CD4-positive, alpha-beta T cell treated with Interleukin-21 for 1 hour (primary cell): ENCODE results near the gene SS18L1.

Experiments
- DNase-seq: peaks from one replicate; pipeline ENCODE4 v3.0.0-alpha.2; 2020

Gene SS18L1

DNA sequence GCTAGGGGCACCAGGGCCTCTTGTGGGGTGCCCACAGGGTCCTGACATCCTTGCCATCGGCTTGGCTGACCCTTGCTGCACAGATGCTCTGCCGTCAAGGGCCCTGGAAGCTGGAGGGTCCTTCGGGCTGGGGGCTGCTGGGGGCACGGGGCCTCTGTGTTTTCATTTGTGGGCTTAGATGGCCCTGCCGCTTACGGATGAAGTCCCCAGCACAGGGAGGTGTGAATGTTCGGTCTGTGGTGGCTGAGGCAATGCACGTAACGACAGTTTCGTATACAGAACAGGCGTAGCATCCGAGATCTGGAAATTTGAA lies 14.5 kb downstream of the SS18L1 start:
- no peak for DNase-seq

DNA sequence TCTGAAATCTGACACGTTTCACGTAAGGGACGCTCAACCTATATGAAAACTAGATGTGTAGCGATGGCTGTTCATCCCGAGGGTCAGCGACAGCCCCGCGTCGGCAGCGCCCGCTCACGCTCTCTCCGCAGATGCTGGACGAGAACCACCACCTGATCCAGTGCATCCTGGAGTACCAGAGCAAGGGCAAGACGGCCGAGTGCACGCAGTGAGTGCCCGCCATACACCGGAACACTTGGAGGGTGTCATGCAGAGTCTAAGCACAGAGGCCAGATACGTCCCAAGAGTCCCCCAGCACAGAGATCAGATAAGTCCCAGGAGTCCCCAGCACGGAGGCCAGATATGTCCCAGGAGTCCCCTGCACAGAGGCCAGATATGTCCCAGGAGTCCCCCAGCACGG lies 15.0 kb downstream of the SS18L1 start:
- no peak for DNase-seq

DNA sequence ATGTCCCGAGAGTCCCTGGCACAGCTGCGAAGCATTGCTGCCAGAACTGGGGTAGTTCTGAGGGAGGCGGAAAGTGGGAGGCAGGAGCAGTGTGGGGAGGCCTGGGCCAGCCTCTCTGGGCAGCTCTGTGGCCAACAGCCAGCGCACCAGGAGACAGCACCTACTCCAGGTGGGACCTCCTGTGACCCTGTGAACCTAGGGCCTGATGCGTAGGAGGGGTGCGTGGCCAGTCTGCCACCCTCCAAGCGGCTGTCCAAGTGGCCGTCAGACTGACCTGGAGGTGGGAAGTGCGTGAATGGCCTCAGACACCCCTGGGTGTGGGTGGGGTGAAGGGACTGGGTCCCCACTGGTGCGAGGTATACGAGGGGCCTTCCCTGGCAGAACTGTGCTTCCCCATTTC lies 15.5 kb downstream of the SS18L1 start:
- DNase-seq, result no peak

DNA sequence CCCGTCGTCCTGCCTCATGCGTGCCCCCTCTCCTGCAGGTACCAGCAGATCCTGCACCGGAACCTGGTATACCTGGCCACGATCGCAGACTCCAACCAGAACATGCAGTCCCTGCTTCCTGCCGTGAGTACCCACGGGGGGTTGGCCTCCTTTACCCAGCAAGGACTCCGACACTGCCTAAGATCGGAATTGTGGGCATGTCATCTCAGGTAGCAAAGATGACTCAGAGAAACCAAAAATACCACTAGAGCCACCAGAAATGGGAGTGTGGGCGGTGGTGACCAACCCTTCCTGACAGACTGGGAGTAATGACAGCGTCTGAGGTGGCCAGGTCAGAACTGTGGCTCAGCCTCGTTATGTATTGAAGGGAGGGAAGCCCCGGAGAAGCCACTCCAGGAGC lies 16.3 kb downstream of the SS18L1 start:
- no peak for DNase-seq

DNA sequence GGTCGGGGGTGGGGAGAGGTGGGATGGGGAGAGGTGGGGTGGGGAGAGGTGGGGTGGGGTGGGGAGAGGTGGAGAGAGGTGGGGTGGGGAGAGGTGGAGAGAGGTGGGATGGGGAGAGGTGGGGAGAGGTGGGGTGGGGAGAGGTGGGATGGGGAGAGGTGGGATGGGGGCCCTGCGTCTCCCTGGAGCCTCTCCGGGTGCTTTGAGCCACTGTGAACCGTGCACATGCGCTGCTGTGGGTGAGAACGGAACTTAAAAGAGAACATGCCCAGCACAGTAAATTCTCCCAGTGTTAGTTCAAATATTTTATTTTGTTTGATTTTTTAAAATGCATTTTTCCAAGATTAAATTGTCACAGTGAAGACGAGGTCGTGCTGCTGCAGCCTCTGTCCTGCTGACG lies 16.7 kb downstream of the SS18L1 start:
- DNase-seq, result no peak

DNA sequence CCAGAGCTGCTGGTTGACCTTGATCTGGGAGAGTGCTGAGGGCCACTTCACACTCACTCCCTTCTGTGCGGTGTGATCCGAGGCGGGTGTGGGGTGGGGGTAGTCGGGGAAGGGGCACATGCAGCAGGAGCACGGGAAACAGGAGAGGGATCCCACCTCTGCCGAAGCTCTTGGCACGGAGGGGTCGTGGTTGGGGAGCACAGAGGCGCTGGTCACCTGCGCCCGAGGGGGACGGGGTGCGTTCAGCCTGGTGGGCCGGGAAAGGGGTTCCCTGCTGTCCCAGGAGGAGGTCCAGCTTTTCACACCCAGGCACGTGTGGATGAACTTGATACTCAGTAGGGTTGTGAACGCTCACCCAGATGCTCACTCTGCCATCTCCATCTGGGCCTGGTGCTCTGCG lies 17.3 kb downstream of the SS18L1 start:
- no peak for DNase-seq

DNA sequence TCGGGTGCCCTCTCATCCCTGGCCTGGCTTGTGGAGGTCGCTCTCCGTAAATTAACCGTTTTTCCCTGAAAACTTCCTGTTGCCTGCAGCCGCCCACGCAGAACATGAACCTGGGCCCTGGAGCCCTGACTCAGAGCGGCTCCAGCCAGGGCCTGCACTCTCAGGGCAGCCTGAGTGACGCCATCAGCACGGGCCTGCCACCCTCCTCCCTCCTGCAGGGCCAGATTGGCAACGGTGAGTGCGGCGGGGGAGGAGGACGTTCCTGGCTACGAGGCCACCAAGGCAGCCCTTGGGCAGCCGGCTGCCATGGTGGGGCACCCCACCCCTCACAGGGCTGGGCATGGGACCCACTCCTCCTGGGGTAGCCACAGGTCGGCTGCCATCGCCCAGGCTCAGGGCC lies 17.8 kb downstream of the SS18L1 start:
- DNase-seq, result no peak

DNA sequence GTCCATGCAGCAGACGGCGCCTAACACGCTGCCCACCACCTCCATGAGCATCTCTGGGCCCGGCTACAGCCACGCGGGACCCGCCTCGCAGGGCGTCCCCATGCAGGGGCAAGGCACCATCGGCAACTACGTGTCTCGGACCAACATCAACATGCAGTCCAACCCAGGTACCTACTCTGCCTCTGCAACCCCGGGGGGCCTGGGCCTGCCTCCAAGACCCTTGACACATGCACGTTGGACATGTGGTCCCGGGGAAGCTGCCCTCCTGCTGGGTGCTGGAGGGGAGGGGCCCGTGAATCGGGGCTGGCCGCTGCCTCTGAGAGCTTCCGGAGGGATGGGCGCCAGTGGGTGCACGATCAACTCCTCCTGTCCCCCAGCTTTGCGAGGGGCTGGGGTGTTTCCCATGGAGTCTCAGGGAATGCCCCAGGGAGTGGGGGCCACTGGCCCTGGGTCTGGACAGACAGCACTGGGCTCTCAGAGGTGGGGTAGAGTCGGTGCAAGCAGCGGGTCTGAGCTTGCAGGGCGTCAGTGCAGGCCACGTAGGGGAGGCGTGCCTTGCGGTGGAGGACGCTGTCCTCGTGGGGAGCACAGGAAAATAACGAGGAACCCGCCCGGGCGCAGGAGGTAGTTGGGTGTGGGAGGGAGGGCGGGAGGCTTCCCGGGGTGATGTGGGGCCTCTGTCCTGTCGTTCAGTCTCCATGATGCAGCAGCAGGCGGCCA lies 19.4 kb downstream of the SS18L1 start:
- DNase-seq, result no peak

DNA sequence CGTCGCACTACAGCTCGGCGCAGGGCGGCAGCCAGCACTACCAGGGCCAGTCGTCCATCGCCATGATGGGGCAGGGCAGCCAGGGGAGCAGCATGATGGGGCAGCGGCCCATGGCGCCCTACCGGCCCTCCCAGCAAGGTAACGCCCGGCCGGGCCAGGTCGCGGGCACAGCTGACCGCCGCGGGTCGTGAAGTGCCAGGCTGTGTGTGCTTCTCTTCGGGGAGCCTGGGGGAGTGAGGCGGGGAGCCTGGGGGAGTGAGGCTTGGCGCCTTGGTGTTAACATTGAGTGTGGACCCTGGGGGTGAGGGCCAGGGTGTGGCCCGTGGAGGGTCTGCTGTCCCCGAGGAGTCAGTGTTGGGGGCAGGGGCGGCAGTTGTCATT lies 19.9 kb downstream of the SS18L1 start:
- no peak for DNase-seq

DNA sequence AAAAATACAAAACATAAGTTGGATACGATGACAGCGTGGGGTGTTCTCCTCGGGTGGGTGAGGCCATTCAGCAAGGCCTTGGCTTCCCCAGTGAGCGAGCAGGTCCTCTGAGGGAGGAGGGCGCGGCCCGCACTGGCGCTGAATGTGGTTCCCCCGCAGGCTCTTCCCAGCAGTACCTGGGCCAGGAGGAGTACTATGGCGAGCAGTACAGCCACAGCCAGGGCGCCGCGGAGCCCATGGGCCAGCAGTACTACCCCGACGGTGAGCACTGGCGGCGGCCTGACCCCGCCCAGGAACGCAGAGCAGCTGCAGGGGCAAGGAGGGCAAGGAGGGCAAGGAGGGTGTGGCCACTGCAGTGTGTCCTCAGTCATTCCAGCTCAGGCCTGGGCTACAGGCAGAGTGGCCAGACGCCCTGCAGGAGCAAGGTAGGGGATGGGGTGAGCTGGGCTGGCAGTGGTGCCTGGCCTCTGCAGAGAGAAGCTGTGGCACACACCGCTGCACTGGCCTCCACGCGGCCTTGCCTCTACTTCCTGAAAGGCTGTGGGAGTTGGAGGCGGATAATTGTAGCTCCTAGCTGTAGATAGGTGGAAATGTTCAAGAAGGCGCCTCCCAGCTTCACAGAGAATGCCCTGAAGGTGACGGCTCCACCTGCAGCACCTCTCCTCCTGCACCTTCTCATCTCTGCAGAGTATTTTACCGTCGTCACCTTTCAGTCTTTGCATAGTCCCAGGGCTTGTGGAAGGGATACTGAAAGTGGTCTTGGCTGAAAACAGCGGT lies 20.6 kb downstream of the SS18L1 start:
- no peak for DNase-seq

DNA sequence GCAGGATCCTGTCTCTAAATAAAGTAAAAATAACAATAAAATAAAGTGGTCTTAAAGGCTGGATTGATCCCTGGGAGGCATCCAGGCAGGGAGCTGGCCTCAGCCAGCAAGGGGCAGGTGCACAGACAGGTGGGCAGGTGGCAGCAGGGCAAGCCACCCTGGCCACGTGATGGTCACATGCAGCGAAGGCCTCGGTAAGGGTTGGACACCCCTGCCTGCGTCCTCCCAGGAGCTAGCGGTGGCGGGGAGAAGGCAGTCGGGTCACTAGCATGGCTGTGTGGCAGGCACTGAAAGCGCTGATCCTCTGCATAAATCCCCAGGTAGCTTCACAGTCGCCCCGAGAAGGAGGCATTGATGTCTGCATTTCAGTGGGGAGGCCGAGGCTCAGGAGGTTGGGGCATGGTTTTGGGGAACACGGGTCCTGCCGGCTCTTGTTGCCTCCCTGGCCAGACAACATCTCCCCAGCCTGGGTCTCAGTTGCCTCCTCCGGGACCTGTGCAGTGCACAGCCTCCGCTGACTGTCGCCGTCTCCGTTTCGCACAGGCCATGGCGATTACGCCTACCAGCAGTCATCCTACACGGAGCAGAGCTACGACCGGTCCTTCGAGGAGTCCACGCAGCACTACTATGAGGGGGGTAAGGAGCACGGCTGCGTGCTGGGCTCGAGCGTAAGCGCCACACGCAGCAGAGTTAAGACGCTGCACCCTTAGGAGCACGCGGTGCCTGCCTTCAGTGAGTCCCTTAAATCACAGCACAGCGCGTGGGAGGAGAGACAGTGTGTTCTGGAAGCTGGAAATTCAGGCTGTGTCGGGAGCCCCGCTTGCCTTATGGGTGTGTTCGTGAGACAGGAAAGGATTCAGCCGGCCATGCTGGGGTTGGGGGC lies 21.6 kb downstream of the SS18L1 start:
- DNase-seq, result no peak

DNA sequence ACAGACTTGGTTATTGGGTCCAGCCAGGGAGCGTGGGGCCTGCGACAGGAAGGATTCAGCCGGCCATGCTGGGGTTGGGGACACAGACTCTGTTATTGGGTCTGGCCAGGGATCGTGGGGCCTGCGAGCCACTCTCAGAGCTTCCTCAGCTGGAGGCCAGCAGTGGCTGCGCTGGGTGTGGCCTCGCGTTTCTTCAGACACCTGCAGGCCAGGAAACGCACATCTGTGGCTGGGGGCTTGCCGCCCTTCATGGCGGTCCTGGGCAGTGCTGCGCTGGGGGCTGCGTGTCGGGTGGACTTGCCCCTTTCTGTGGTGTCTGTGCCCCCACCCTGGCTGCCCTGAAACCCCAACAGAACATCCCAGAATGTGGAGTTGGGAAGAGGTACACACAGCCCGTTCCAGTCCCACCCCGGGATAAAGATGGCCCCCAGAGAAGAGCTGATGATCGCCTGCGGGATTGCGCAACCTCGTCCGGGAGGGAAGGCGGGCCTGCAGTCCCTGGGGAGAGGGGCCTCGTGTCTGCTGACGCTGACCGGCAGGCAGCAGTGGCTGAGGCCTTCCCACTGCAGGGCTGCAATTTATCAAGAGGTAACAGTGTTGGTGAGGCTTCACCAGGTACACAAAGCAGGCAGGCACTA lies 22.3 kb downstream of the SS18L1 start:
- no peak for DNase-seq

DNA sequence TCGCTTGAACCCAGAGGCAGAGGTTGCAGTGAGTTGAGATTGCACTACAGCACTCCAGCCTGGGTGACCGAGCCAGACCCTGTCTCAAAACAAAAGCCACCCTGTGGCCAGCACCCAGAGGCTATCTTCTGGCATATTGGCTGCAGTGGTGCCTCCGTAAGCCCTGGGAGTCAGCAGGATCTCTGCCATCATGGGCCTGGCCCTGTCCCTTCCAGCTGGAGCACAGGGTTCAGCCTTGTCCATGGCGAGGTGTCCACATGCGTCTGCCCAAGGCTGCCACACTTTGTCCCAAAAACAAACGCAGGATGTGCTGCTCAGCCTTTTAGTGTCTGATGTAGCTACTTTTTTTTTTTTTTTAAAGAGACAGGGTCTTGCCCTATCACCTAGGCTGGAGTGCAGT lies 23.9 kb downstream of the SS18L1 start:
- no peak for DNase-seq

DNA sequence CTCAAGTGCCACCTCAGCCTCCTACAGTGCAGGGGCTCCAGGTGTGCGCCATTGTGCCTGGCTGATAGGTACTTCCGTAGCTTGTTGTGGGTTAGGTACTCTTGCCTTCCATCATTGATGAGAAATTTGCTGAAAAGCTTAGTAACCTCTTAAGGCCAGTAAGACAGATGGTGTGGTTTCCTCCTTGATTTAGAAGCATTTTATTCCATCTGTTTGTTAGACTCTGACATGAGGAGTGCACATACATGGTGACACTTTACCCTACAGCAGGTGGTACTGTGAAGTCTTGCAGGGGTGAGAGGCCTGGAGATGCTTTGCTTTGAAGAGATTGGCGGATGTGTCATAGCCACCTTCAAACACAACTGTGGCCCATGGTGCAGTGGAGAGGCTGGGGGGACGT lies 24.5 kb downstream of the SS18L1 start:
- DNase-seq, result no peak

DNA sequence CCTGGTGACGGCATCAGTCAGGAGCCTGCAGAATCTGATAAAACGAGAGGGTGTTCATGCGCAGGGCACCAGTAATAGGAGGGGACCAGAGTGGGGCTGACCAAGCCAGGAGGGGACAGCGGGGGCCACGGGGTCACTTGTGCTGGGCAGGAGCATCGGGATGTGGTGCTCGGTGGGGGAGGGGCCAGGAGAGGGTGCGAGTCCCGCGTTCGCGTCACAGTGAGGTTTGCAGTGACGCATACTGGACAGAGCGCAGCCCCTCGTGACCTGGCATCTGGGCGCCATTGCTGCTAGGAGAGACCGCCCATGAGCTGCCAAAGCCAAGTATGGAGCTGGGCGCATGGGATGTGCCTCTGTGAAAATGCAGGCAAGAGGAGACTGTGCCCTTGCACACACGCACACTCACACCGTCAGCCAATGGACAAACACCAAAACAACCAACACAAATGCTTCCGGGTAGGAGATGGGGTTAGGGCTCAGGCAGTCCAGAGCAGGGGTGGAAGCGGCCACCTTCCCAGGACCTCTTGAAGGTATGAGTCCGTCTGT lies 25.4 kb downstream of the SS18L1 start:
- no peak for DNase-seq

DNA sequence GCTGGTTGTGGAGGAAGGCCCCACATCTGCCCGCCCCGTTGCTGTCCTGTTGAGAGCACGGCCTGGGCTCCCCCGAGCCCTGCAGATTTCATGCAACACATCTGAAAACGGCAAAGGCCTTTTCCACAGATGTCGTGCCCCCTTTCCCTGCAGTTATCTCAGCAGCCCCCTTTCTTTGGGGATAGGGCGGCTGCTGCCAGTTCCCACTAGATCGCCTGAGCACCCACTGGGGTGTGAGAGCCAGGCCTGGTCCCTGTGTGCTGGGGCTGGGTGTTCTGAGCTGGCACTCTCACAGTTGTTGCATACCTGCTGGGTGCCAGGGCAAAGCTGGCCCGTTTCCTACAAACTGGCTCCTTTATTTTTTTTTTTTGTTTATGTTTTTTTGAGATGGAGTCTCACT lies 27.0 kb downstream of the SS18L1 start:
- DNase-seq, result no peak

DNA sequence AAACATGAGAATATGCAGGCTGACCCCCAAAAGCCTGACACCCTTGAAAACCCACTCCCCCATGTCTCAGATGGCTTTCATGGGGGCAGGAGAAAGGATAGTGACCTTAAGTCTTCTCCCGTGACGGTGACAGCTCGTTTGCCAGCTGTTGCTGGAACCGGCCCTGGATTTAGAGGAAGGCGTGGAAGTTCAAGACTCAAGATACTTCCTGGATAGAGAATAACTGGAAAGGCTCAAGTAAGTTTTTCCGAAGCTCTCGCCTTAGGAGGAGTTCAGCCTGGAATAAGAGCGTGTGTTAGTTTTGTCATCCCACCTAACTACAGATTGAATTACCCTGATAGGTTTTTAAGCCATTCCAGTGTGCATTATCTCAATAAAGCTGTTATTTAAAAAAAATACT lies 27.7 kb downstream of the SS18L1 start:
- DNase-seq, result no peak

DNA sequence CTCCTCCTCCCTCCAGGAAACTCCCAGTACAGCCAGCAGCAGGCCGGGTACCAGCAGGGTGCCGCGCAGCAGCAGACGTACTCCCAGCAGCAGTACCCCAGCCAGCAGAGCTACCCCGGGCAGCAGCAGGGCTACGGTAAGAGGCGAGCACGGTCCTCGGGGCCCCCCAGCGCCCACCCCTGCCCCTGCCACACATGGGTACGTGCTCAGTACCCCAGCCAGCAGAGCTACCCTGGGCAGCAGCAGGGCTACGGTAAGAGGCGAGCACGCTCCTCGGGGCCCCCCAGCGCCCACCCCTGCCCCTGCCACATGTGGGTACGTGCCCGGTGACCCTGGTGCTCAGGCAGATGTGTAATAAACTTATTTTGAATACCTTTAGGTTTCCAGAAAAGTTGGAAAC lies 29.1 kb downstream of the SS18L1 start:
- DNase-seq, result no peak

DNA sequence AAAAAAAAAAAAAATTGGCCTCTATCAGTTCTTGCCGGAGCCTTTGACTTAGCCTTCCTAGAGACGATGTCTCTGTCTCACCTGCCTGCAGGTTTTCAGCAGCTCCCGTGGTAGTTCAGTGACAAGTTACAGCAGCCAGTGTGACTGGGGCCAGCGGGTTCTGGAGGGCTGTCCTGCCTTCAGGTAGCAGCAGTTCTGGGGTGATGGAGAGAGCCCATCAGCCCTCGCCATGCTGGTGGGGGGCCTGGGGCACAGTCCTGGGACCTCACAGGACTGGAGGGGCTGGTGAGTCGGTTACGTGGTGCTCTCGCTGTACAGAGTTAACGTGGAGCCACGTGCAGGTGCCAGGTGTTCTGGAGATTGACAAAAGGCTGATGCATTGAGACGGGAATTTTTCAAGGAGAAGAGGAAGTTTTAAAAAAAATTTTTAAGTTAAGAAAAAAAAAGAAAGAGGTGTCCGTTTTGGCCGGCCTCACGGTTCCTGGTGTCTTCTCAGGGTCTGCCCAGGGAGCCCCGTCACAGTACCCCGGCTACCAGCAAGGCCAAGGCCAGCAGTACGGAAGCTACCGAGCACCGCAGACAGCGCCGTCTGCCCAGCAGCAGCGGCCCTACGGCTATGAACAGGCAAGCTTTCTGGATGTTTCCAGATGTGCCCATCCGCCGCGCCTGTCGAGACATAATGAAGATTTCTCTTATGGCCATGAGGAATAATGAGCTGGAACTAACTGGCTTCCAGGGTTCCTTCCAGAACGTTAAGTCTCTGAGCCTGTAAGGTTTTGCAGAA lies 30.6 kb downstream of the SS18L1 start:
- DNase-seq, result no peak

DNA sequence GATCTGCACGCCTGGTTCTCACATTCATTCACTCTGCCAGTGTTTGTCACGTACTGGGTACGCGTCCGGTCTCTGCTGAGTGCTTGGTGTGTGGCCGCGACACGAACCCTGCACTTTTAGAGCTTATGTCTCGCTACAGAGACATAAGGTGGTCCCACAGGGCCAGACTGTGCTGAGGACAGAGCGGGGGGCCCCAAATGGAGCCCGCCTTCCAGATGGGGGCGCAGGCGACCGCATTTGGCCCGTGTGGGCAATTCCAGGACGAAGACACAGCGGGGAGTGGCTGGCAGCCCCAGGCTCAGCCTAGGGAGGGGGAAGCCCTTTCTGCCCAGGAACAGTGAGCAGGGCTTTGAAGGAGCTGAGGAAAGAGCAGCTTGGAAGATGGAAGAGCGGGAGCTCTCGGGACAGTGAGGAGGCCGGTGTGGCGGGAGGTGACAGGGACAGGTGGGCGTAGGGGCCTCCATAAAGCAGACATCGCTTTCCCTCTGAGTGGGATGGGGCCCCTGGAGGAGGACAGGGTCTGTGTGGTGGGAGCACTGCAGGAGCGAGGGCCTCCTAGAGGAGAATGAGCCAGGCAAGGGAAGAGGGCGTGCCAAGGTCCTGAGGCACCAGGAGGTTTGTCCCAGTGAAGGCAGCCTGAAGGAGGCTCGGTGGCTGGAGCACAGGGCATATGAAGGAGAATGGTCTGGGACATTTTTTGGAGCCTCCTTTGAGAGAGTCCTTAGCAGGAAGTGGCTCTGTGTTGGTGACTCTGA lies 31.5 kb downstream of the SS18L1 start:
- no peak for DNase-seq

DNA sequence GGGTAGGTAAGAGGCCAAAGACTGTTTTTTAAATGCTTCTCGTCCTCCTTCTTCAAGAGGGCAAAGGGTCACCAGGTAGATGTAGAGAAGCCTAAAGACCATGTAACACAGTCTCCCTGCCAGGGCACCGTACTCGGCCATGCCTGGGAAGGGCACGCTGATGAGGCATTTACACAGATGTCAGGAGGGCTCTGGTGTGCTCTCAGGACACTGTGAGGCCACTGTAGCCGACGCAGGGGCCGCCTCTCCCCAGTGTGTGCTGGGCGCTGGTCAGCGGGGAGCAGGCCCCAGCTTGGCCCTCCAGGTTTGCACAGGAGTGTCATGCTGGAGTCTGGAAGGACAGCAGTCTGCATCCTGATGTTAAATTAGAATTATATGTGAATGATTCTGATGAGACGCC lies 32.1 kb downstream of the SS18L1 start:
- DNase-seq, result no peak

DNA sequence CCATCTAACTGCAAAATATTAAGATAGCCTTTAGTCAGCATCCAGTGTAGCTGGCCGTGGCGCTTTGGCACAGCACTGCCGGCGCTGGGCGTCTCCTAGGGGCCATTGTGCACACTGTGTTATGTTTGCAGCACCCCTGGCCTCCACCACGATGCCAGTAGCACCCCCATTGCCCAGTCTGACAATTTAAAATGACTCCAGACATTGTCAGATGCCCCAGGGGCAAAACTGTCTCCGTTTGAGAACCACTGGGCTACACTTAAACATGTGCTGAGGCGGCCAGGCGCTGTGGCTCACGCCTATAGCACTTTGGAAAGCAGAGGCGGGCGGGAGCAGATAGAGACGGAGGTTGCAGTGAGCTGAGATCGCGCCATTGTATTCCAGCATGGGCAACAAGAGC lies 33.3 kb downstream of the SS18L1 start:
- no peak for DNase-seq
